Upper lobe of left lung (tissue), 4 donors: Measurements from ENCODE around the gene SOX5.

Experiments
- CTCF ChIP-seq, 6 experiments: fragments of 450-650 bp in 4 of 6; fragments of 200-600 bp in 2 of 6; sonication (generic) in 2 of 6; IDR thresholded peaks; one replicate each; pipeline ENCODE4 v1.5.1; 2016 to 2019; ENCODE audit warnings: antibody characterized with exemption in 6 of 6
- EP300 ChIP-seq, 4 donors: sonication (generic); formaldehyde crosslinking; IDR thresholded peaks; one replicate each; pipeline ENCODE4 v1.5.1; 2017; ENCODE audit warnings: antibody characterized with exemption in 4 of 4, control low read depth in 2 of 4
- POLR2A ChIP-seq, 4 donors: fragments of 450-650 bp; IDR thresholded peaks; one replicate each; pipeline ENCODE4 v1.5.1; 2016 to 2017; ENCODE audit warnings: antibody characterized with exemption in 4 of 4, mild to moderate bottlenecking in 2 of 4

GRCh38 chr12:23555180-23555824, 394.2 kb downstream of the SOX5 start:
- TF ChIP-seq EP300 (IDR thresholded peaks at IDR 0.05) (no peak), CTCF (IDR thresholded peaks at IDR 0.05) (no peak), POLR2A (IDR thresholded peaks at IDR 0.05) (no peak)
